ENCODE measurements around the gene UROS. TPM values are rescaled to one million over a fixed set of nuclear protein-coding genes. Genes with fewer than 3 reads are reported as not detected.

Gene UROS
- total RNA-seq, 1 donor from 2014 or later: 69.6 TPM

DNA sequence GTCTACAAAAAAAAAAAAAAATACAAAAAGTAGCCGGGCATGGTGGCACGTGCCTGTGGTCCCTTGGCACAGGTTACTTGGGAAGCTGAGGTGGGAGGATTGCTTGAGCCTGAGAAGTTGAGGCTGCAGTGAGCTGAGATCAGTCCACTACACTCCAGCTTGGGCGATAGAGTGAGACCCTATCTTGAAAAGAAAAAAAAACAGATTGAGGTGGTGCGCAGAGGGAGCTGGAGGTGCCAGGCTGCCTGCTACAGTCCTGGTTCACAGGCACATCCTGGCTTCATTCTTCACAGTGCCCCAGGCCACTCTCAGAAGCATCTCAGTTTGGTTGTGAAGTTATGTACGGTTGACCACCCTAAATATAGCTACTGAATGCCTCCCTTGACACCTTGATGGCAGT, 52.2 kb downstream of the UROS start:
- H3K27ac Mint-ChIP-seq (ENCODE audit: unreplicated experiment): no peak overlapping the region
- H3K4me1 Mint-ChIP-seq (ENCODE audit: low read depth): peaks cover 13% of the 10 kb centered on the region
- H3K27me3 Mint-ChIP-seq (ENCODE audit: low read depth): peaks cover 3% of the 10 kb centered on the region
- no peak overlapping the region for H3K4me3 Mint-ChIP-seq (ENCODE audit: unreplicated experiment)
- DNase-seq (ENCODE audit: low spot score): no peak
- H3K36me3 Mint-ChIP-seq (ENCODE audit: low read depth): peaks cover 6% of the 10 kb centered on the region
- H3K9me3 Mint-ChIP-seq (ENCODE audit: low read depth): no peaks in the 10 kb centered on the region
- TF ChIP-seq, protein P1, sequence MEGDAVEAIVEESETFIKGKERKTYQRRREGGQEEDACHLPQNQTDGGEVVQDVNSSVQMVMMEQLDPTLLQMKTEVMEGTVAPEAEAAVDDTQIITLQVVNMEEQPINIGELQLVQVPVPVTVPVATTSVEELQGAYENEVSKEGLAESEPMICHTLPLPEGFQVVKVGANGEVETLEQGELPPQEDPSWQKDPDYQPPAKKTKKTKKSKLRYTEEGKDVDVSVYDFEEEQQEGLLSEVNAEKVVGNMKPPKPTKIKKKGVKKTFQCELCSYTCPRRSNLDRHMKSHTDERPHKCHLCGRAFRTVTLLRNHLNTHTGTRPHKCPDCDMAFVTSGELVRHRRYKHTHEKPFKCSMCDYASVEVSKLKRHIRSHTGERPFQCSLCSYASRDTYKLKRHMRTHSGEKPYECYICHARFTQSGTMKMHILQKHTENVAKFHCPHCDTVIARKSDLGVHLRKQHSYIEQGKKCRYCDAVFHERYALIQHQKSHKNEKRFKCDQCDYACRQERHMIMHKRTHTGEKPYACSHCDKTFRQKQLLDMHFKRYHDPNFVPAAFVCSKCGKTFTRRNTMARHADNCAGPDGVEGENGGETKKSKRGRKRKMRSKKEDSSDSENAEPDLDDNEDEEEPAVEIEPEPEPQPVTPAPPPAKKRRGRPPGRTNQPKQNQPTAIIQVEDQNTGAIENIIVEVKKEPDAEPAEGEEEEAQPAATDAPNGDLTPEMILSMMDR (IDR thresholded peaks at IDR 0.05): no peak

DNA sequence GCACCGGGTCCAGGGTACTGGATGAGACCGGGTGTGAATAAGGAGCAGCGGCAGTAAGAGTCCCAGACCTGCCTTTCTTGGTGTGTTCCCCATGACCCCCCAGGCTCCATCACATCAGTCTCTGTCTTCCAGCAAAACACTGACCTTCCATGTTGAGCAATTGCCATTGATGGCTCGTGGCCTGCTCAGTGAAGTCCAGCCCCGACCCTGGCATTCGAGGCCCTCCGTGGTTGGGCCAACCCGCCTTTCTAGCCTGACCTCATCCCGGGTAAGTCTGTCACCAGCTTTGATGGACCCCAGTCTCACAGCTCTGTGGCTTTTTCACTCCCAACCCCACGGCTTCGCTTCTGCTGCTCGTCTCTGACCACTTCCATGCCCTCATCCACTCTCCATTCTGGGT, 53.9 kb downstream of the UROS start:
- Mint-ChIP-seq H3K9me3 (ENCODE audit: low read depth) (no peaks in the 10 kb centered on the region), H3K36me3 (ENCODE audit: low read depth) (peaks cover 15% of the 10 kb centered on the region), H3K27me3 (ENCODE audit: low read depth) (no peaks in the 10 kb centered on the region), H3K27ac (ENCODE audit: unreplicated experiment) (no peak overlapping the region), H3K4me3 (ENCODE audit: unreplicated experiment) (no peak overlapping the region), H3K4me1 (ENCODE audit: low read depth) (peaks cover 13% of the 10 kb centered on the region)
- DNase-seq (ENCODE audit: low spot score): no peak
- TF ChIP-seq, protein P1 (IDR thresholded peaks at IDR 0.05): no peak

DNA sequence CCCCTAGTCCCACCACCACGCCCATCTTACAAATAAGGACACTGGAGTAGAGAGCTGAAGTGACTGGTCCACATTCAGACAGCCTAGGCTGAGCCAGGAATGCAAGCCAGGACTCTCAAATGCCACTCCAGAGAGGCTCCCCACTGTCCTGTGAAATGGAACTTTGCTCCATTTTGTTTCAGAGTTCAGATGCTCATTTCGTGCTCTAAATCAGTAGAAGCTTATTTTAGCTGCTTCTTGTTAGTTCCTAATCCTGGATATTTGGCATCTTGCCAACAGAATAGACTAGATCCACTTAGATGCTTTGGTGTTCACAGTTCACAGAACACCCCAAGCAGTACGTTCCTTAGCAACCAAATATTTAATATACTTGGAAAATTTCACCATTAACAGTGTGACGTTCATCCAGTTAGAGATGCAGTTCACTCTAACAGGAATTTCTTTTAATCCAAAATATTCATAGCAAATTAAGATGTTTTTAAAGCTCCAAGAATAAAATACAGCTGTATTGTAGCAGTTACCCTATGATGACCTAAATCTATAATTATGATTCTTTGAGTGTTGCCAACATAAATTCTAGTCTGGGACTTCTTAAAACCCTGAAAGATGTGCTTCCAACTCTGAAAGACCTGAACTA, 54.7 kb downstream of the UROS start:
- Mint-ChIP-seq H3K36me3 (ENCODE audit: low read depth) (peaks cover 19% of the 10 kb centered on the region), H3K27ac (ENCODE audit: unreplicated experiment) (peak overlapping the region; percentile 42), H3K4me1 (ENCODE audit: low read depth) (peaks cover 13% of the 10 kb centered on the region), H3K27me3 (ENCODE audit: low read depth) (no peaks in the 10 kb centered on the region), H3K9me3 (ENCODE audit: low read depth) (no peaks in the 10 kb centered on the region), H3K4me3 (ENCODE audit: unreplicated experiment) (no peak overlapping the region)
- TF ChIP-seq, protein P1 (IDR thresholded peaks at IDR 0.05): no peak
- no peak for DNase-seq (ENCODE audit: low spot score)

DNA sequence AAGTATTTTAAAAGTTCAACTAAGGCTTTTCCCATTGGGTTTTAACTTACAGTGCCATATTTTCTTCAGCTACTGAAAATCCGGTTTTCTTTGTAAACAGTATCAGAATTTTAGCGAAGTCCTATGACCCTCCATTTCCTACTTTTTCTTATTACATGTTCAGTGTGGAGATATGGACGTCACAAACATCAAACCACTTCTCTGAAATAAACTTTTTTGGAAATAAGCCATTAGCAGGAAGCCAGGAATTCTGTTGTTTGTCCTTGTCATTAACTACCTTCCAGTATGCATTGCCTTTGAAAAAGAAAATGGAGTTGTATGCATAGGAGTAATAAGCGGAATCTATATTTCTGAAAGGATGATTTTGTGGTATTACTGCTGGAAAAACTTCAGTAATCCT, 56.5 kb downstream of the UROS start:
- H3K36me3 Mint-ChIP-seq (ENCODE audit: low read depth): peaks cover 26% of the 10 kb centered on the region

DNA sequence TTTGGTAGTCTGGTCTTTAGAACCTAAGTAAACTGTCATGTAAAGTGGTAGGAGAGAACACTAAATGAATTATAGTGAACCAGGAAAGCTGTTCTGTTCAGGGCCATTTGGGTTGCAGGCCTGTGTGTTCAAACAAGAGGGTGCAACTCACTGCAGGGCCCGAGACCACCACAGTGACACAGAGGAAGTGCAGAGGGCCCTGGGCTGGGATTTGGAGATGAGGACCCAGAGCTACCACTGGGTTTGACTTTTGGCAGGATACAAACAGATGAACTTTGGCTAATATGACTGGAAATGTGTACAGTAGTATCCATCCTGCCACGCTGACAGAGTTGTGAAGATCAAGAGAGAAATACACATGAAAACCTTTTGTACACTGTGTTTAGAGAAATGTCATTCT, 57.2 kb downstream of the UROS start:
- H3K4me1 Mint-ChIP-seq (ENCODE audit: low read depth): peaks cover 13% of the 10 kb centered on the region
- no peak overlapping the region for H3K27ac Mint-ChIP-seq (ENCODE audit: unreplicated experiment)
- DNase-seq (ENCODE audit: low spot score): no peak
- no peaks in the 10 kb centered on the region for H3K9me3 Mint-ChIP-seq (ENCODE audit: low read depth)
- H3K4me3 Mint-ChIP-seq (ENCODE audit: unreplicated experiment): no peak overlapping the region
- peaks cover 28% of the 10 kb centered on the region for H3K36me3 Mint-ChIP-seq (ENCODE audit: low read depth)
- TF ChIP-seq, protein P1 (IDR thresholded peaks at IDR 0.05): no peak
- no peaks in the 10 kb centered on the region for H3K27me3 Mint-ChIP-seq (ENCODE audit: low read depth)

More for the DNA sequence above, 56.5 kb downstream of the UROS start:
- Mint-ChIP-seq H3K27ac (ENCODE audit: unreplicated experiment) (no peak overlapping the region), H3K4me3 (ENCODE audit: unreplicated experiment) (no peak overlapping the region), H3K9me3 (ENCODE audit: low read depth) (no peaks in the 10 kb centered on the region), H3K27me3 (ENCODE audit: low read depth) (no peaks in the 10 kb centered on the region), H3K4me1 (ENCODE audit: low read depth) (peaks cover 13% of the 10 kb centered on the region)
- DNase-seq (ENCODE audit: low spot score): no peak
- TF ChIP-seq, protein P1 (IDR thresholded peaks at IDR 0.05): no peak
